Activated CD4-positive, alpha-beta T cell treated with anti-CD3 and anti-CD28 coated beads for 48 hours (primary cell): ENCODE measurements around the gene MAST2.
"Not testable (repeated sequence)": the region's sequence is repeated elsewhere in the genome, so short reads cannot be mapped to it uniquely, and the experiment has no call there.

Experiments
- DNase-seq: peaks from one replicate; pipeline ENCODE4 v3.0.0-alpha.2; 2020

The MAST2 gene

GRCh38 chr1:45908611-45909140 is 105.3 kb downstream of the MAST2 start:
- no peak for DNase-seq

GRCh38 chr1:45911634-45912033 is 108.2 kb downstream of the MAST2 start:
- DNase-seq, result no peak

- DNase-seq, result peak; percentile 29
These were observed 109.8 kb downstream of the MAST2 start for GRCh38 chr1:45913183-45913683.

- DNase-seq, result no peak
These were observed 110.5 kb downstream of the MAST2 start for GRCh38 chr1:45913731-45914501.

GRCh38 chr1:45914836-45915235 is 111.4 kb downstream of the MAST2 start:
- no peak for DNase-seq

- DNase-seq, result no peak
These were observed 119.0 kb downstream of the MAST2 start for GRCh38 chr1:45922374-45922773.

- no peak for DNase-seq
These were observed 119.4 kb downstream of the MAST2 start for GRCh38 chr1:45922813-45923212.

- DNase-seq, result no peak
These were observed 119.9 kb downstream of the MAST2 start for GRCh38 chr1:45923343-45923742.

- DNase-seq, result no peak
These were observed 121.3 kb downstream of the MAST2 start for GRCh38 chr1:45924736-45925135.

- DNase-seq, result no peak
These were observed 122.4 kb downstream of the MAST2 start for GRCh38 chr1:45925728-45926287.

- DNase-seq, result no peak
These were observed 122.9 kb downstream of the MAST2 start for GRCh38 chr1:45926330-45926729.

GRCh38 chr1:45927231-45927915 is 124.0 kb downstream of the MAST2 start:
- DNase-seq, result not testable (repeated sequence)

- no peak for DNase-seq
These were observed 125.2 kb downstream of the MAST2 start for GRCh38 chr1:45928486-45929205.

GRCh38 chr1:45929257-45929687 is 125.9 kb downstream of the MAST2 start:
- no peak for DNase-seq

GRCh38 chr1:45930258-45931150 is 127.1 kb downstream of the MAST2 start:
- no peak for DNase-seq

- not testable (repeated sequence) for DNase-seq
These were observed 128.8 kb downstream of the MAST2 start for GRCh38 chr1:45932205-45932604.

GRCh38 chr1:45934947-45935346 is 131.5 kb downstream of the MAST2 start:
- DNase-seq, result no peak

- no peak for DNase-seq
These were observed 134.6 kb downstream of the MAST2 start for GRCh38 chr1:45938029-45938428.

GRCh38 chr1:45942411-45942810 is 139.0 kb downstream of the MAST2 start:
- no peak for DNase-seq

- no peak for DNase-seq
These were observed 139.8 kb downstream of the MAST2 start for GRCh38 chr1:45943185-45943584.

- DNase-seq, result no peak
These were observed 142.0 kb downstream of the MAST2 start for GRCh38 chr1:45945426-45945825.

GRCh38 chr1:45949462-45949861 is 146.1 kb downstream of the MAST2 start:
- not testable (repeated sequence) for DNase-seq
